ENCODE measurements around the gene WDR55.

DNA sequence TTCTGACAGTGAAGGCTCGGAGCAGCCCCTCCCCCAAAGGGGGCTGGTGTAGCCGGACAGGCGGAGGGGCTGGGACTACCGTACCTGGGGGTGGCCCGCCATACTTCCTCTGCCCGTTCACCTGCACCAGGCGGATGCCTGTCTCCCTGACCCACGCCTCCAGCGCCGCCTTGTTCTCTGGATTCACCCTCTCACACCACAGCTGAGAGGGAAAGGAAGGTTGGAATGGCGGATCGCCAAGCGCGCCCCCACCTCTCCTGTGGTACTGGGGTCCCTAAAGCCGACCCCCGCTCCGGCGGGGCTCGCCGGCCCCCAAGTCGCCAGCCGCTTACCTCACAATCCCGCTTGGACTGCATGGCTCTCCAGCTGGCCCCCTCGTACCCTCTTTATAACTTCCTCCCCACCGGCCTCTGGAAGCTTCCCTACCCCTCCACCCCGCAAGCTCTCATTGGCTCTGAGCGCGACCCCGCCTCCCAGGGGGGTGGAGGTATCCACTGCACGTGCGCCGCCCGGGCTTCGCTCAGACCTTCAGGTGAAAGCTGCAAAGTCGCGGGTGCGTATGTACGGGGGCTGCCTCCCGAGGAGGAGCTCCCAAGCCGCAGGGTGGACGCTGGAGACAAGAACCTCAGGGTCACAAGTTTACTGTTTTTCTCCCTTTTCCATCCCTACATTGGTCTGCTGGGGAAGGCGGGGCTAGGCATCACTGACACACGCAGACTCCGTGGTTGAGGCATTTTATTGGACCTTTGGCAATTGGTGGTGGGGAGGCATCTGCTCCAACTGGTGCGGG is 8.7 kb downstream of the WDR55 start, which contains the start of gene DND1:
- TF ChIP-seq, protein P1, sequence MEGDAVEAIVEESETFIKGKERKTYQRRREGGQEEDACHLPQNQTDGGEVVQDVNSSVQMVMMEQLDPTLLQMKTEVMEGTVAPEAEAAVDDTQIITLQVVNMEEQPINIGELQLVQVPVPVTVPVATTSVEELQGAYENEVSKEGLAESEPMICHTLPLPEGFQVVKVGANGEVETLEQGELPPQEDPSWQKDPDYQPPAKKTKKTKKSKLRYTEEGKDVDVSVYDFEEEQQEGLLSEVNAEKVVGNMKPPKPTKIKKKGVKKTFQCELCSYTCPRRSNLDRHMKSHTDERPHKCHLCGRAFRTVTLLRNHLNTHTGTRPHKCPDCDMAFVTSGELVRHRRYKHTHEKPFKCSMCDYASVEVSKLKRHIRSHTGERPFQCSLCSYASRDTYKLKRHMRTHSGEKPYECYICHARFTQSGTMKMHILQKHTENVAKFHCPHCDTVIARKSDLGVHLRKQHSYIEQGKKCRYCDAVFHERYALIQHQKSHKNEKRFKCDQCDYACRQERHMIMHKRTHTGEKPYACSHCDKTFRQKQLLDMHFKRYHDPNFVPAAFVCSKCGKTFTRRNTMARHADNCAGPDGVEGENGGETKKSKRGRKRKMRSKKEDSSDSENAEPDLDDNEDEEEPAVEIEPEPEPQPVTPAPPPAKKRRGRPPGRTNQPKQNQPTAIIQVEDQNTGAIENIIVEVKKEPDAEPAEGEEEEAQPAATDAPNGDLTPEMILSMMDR (optimal IDR thresholded peaks at IDR 0.05 in 1 of 3, IDR thresholded peaks at IDR 0.05 in 1 of 3, conservative IDR thresholded peaks at IDR 0.05 in 1 of 3; ENCODE audit: extremely low read depth in 1 of 3, insufficient read depth in 2 of 3, low read length in 3 of 3) = no peak
- TF ChIP-seq EZH2 (IDR thresholded peaks at IDR 0.05; ENCODE audit: low read length) = no peak
